Lung (tissue), 12 donors: ENCODE results near the gene CCDC8. TPM values are rescaled to one million over a fixed set of nuclear protein-coding genes. Genes with fewer than 3 reads are reported as not detected.
"Not testable (repeated sequence)": the region's sequence is repeated elsewhere in the genome, so short reads cannot be mapped to it uniquely, and the experiment has no call there.

Experiments
- ATAC-seq: fragments of 200-7000 bp; cut with Tn5 transposase; one replicate; pipeline ENCODE4 v1.9.1; 2020; ENCODE audit warnings: moderate number of reproducible peaks; ENCODE audit not compliant: insufficient read depth, low FRiP score
- DNase-seq, 3 donors: peaks; one replicate each; pipeline ENCODE4 v3.0.0-alpha.2; 2013 to 2017
- H3K27ac ChIP-seq, 2 donors: one replicate each; pipeline ENCODE4 v1.5.1; 2013; ENCODE audit warnings: mild to moderate bottlenecking in 2 of 2, moderate library complexity in 2 of 2, control low read depth in 1 of 2, inconsistent platforms in 1 of 2, low read depth in 1 of 2, low read length in 1 of 2
- H3K27me3 ChIP-seq, 3 donors: one replicate each; pipeline ENCODE4 v1.5.1; 2013; ENCODE audit warnings: low read length in 2 of 3; ENCODE audit not compliant: control insufficient read depth in 3 of 3, insufficient read depth in 3 of 3
- H3K36me3 ChIP-seq, 4 donors: one replicate each; pipeline ENCODE4 v1.5.1; 2013; ENCODE audit warnings: low read length in 4 of 4, mild to moderate bottlenecking in 1 of 4, moderate library complexity in 1 of 4; ENCODE audit not compliant: control insufficient read depth in 4 of 4, insufficient read depth in 4 of 4
- H3K4me1 ChIP-seq, 5 donors: one replicate each; pipeline ENCODE4 v1.5.1; 2013; ENCODE audit warnings: low read length in 5 of 5, mild to moderate bottlenecking in 2 of 5, moderate library complexity in 1 of 5; ENCODE audit not compliant: control insufficient read depth in 5 of 5, insufficient read depth in 5 of 5
- H3K4me3 ChIP-seq: one replicate; pipeline ENCODE4 v1.5.1; 2013; ENCODE audit warnings: mild to moderate bottlenecking, control low read depth, moderate library complexity
- H3K9ac ChIP-seq, 2 donors: one replicate each; pipeline ENCODE4 v1.5.1; 2013; ENCODE audit warnings: low read length in 2 of 2, control low read depth in 1 of 2; ENCODE audit not compliant: insufficient read depth in 1 of 2
- H3K9me3 ChIP-seq, 4 donors: one replicate each; pipeline ENCODE4 v1.5.1; 2013; ENCODE audit warnings: low read length in 3 of 4, mild to moderate bottlenecking in 1 of 4, moderate library complexity in 1 of 4; ENCODE audit not compliant: control insufficient read depth in 4 of 4, insufficient read depth in 3 of 4
- WGBS, 2 donors: extraction: QIAGEN DNeasy Blood & Tissue Kit; methylation state at CpG; one replicate each; pipeline ENCODE4 v1.1.7; 2013; 5-methylcytosine and 5-hydroxymethylcytosine counted together
- polyA plus RNA-seq, 2 donors: library from polyadenylated mRNA; stranded (reverse); fragments of 200-250 nt; gene quantifications; one replicate each; pipeline ENCODE4 v1.2.1, GENCODE V29; 2013
- total RNA-seq, 2 donors: library from RNA; depleted of rRNA in 1 of 2; stranded (reverse); fragments of >200 nt in 1 of 2; gene quantifications; one replicate each; pipeline ENCODE4 v1.2.1, GENCODE V29; 2014 to 2021
- TF ChIP-seq, protein P1 (sequence below): IDR thresholded peaks from 2 replicates; pipeline ENCODE4 v1.5.1; 2012; ENCODE audit warnings: mild to moderate bottlenecking; ENCODE audit errors: control extremely low read depth, extremely low read depth
- donor health status: control.
- donor health status: control.
- donor health status: Bipolar disorder and iron deficiency.
- donor health status: healthy.
- donor health status: DM: yes; HTN: yes; CAD: no.

Gene CCDC8
- total and polyA plus RNA-seq, 4 donors = 3.9 to 45.7 (median 13.0) TPM

- WGBS, 2 donors = 60 to 84% methylated on average over 5 of the region's 5 CpGs
- Histone ChIP-seq H3K36me3 (no peaks in the 10 kb centered on the region), H3K4me3 (no peak overlapping the region), H3K27me3 (peaks cover 0 to 3% (median 0%) of the 10 kb centered on the region in 3 donors), H3K27ac (no peak overlapping the region), H3K9ac (no peak overlapping the region), H3K4me1 (peaks cover 0 to 15% (median 0%) of the 10 kb centered on the region in 5 donors), H3K9me3 (no peaks in the 10 kb centered on the region)
- DNase-seq (no peak), ATAC-seq (no peak)
- TF ChIP-seq, protein P1, sequence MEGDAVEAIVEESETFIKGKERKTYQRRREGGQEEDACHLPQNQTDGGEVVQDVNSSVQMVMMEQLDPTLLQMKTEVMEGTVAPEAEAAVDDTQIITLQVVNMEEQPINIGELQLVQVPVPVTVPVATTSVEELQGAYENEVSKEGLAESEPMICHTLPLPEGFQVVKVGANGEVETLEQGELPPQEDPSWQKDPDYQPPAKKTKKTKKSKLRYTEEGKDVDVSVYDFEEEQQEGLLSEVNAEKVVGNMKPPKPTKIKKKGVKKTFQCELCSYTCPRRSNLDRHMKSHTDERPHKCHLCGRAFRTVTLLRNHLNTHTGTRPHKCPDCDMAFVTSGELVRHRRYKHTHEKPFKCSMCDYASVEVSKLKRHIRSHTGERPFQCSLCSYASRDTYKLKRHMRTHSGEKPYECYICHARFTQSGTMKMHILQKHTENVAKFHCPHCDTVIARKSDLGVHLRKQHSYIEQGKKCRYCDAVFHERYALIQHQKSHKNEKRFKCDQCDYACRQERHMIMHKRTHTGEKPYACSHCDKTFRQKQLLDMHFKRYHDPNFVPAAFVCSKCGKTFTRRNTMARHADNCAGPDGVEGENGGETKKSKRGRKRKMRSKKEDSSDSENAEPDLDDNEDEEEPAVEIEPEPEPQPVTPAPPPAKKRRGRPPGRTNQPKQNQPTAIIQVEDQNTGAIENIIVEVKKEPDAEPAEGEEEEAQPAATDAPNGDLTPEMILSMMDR = no peak
Measured at GRCh38 chr19:46423188-46423587, 9.8 kb upstream of the CCDC8 start.

- TF ChIP-seq, protein P1 = no peak
- Histone ChIP-seq H3K4me3 (no peak overlapping the region), H3K9me3 (no peaks in the 10 kb centered on the region), H3K4me1 (peaks cover 0 to 15% (median 0%) of the 10 kb centered on the region in 5 donors), H3K27ac (no peak overlapping the region), H3K9ac (no peak overlapping the region), H3K36me3 (no peaks in the 10 kb centered on the region), H3K27me3 (peaks cover 0 to 3% (median 0%) of the 10 kb centered on the region in 3 donors)
- DNase-seq = no peak
- WGBS, 2 donors = 82 to 87% methylated on average over 2 of the region's 2 CpGs
- ATAC-seq = no peak
Measured at GRCh38 chr19:46422344-46422743, 9.0 kb upstream of the CCDC8 start.

- Histone ChIP-seq H3K4me1 (peaks cover 0 to 9% (median 0%) of the 10 kb centered on the region in 5 donors), H3K9ac (no peak overlapping the region), H3K36me3 (no peaks in the 10 kb centered on the region), H3K27ac (no peak overlapping the region), H3K27me3 (peaks cover 0 to 3% (median 0%) of the 10 kb centered on the region in 3 donors), H3K9me3 (no peaks in the 10 kb centered on the region), H3K4me3 (no peak overlapping the region)
- ATAC-seq = no peak
- 86 to 93% methylated on average over 7 of the region's 7 CpGs for WGBS, 2 donors
- TF ChIP-seq, protein P1 = no peak
- no peak for DNase-seq
Measured at GRCh38 chr19:46420056-46420455, 6.7 kb upstream of the CCDC8 start.

DNA sequence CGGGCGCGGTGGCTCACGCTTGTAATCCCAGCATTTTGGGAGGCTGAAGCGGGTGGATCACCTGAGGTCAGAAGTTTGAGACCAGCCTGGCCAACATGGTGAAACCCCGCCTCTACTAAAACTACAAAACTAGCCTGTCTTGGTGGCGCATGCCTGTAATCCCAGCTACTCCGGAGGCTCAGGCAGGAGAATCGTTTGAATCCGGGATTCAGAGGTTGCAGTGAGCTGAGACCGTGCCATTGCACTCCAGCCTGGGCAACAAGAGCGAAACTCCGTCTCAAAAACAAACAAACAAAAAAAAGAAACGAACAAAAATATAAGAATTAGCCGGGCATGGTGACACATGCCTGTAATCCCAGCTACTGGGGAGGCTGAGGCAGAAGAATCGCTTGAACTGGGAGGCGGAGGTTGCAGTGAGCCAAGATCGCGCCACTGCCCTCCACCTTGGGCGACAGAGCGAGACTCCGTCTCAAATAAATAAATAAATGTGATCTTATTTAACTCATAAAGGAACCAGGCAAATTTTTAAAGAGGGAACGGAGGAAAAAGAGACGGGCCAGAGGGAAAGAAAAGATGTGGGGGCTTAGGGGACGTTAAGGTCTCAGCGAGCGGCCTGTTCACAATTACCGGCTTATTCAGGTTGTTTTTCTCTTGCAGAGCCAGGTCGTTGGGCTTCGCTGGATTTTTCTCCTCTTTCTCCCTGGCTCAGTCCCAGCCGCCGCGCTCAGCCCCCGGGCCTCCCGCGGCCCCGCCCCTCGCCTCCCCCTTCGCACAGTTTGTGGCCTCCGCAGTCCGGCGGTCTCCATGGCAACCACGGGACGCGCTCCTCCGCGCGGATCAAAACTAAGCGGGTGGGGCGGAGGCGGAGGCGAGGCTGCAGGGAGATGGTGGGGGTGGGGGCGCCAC lies 2.7 kb upstream of the CCDC8 start:
- H3K4me3 ChIP-seq, H3K9me3 ChIP-seq, ATAC-seq, H3K36me3 ChIP-seq, H3K27me3 ChIP-seq, H3K27ac ChIP-seq: not testable (repeated sequence)
- whole genome bisulfite sequencing, 2 donors = 23 to 27% methylated on average over 51 to 53 of the region's 53 CpGs
- H3K9ac ChIP-seq = peak overlapping the region; percentile 28 to 86
- DNase-seq = peak; percentile 95 to 96 (median 95)
- H3K4me1 ChIP-seq = peaks cover 0 to 26% (median 3%) of the 10 kb centered on the region in 5 donors

DNA sequence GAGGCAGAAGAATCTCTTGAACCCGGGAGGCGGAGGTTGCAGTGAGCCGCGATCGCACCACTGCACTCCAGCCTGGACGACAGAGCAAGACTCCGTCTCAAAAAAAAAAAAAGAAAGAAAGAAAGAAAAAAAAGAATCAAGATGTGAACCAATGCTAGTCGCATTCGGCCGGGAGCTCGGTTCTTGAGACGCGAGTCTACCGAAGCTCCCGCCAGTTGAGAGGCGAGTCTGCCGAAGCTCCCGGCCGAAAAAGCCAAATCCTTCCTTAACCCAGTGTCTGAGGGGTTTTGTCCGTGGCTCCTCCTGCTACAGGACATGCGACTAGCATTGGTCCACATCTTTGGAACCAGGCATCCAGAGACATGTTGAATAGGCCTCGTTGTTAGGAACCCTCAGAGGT lies 1.5 kb upstream of the CCDC8 start:
- H3K9ac ChIP-seq, H3K9me3 ChIP-seq, H3K27me3 ChIP-seq, DNase-seq, H3K4me3 ChIP-seq, H3K27ac ChIP-seq, ATAC-seq: not testable (repeated sequence)
- peaks cover 0 to 13% (median 2%) of the 10 kb centered on the region in 4 donors for H3K36me3 ChIP-seq
- 96 to 97% methylated on average over 20 to 22 of the region's 22 CpGs for WGBS, 2 donors
- H3K4me1 ChIP-seq = peaks cover 0 to 37% (median 10%) of the 10 kb centered on the region in 5 donors
